Type B pancreatic cell (in vitro differentiated cells): Measurements from ENCODE around the gene IL20RA. TPM values are rescaled to one million over a fixed set of nuclear protein-coding genes. Genes with fewer than 3 reads are reported as not detected.

Source experiments
- DNase-seq: peaks from one replicate; pipeline ENCODE4 v3.0.0; 2021; ENCODE audit warnings: mixed read lengths; ENCODE audit not compliant: unreplicated experiment; ENCODE audit errors: extremely low spot score
- H3K27ac Mint-ChIP-seq: 2 replicates; pipeline ENCODE4 v1.8.0; 2021; ENCODE audit warnings: mild to moderate bottlenecking, mixed read lengths
- H3K27me3 Mint-ChIP-seq: 2 replicates; pipeline ENCODE4 v1.8.0; 2021; ENCODE audit warnings: mixed read lengths
- H3K36me3 Mint-ChIP-seq: 2 replicates; pipeline ENCODE4 v1.8.0; 2021; ENCODE audit warnings: mixed read lengths
- H3K4me1 Mint-ChIP-seq: one replicate; pipeline ENCODE4 v1.8.0; 2021; ENCODE audit warnings: mixed read lengths; ENCODE audit not compliant: unreplicated experiment
- H3K4me3 Mint-ChIP-seq: 2 replicates; pipeline ENCODE4 v1.8.0; 2021; ENCODE audit warnings: mild to moderate bottlenecking, mixed read lengths
- H3K9me3 Mint-ChIP-seq: 2 replicates; pipeline ENCODE4 v1.8.0; 2021; ENCODE audit warnings: mixed read lengths
- total RNA-seq: library from RNA; stranded (reverse); gene quantifications from 2 replicates; pipeline ENCODE4 v1.2.1, GENCODE V29; 2021; ENCODE audit warnings: low replicate concordance
- TF ChIP-seq, protein P1 (sequence below): fragments of 200-600 bp; sonication (generic); conservative IDR thresholded peaks from 2 replicates; pipeline ENCODE4 v1.5.0; 2021; ENCODE audit warnings: antibody characterized with exemption, mild to moderate bottlenecking

The IL20RA gene
- total RNA-seq, 1 donor from 2014 or later, result 1.7 TPM

DNA sequence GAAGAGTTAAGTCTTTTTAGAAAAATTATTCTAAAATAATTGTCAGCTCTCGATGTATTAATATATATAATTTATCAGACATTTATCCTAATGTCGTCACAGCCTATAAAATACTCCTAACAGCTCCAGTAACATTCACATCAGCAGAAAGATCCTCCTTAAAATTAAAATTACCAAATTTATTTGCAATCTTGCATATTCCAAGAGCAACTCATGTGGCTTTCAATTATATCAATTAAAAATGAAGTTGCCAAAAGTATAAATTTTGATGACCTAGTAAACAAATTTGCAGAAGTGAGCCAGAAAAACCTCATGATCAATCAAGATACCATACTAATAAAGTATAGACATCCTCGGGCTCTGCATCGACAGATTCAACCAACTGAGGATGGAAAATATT is 60.2 kb downstream of the IL20RA start:
- H3K36me3 Mint-ChIP-seq, result no peaks in the 10 kb centered on the region

DNA sequence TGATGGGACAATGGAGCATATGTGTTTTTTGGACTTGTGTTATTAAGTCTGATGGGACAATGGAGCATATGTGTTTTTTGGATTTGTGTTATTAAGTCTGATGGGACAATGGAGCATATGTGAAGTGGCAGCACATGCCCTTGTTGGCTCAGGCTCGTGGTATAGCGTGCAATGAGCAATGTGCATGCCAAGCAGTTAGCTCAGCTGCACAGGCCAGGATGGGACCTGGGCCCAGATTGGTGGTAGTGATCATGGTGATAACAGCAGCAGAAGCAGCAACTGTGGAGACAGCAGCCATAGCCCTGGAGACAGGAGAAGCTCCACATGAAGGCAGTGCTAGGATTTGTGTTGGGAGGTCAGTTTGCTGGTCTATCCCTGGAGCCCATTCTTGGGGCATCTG is 61.1 kb downstream of the IL20RA start:
- Mint-ChIP-seq H3K27me3 (peaks cover 14% of the 10 kb centered on the region), H3K36me3 (no peaks in the 10 kb centered on the region), H3K4me1 (peaks cover 2% of the 10 kb centered on the region), H3K9me3 (no peaks in the 10 kb centered on the region), H3K4me3 (no peak overlapping the region), H3K27ac (no peak overlapping the region)
- DNase-seq, result no peak
- TF ChIP-seq, protein P1, sequence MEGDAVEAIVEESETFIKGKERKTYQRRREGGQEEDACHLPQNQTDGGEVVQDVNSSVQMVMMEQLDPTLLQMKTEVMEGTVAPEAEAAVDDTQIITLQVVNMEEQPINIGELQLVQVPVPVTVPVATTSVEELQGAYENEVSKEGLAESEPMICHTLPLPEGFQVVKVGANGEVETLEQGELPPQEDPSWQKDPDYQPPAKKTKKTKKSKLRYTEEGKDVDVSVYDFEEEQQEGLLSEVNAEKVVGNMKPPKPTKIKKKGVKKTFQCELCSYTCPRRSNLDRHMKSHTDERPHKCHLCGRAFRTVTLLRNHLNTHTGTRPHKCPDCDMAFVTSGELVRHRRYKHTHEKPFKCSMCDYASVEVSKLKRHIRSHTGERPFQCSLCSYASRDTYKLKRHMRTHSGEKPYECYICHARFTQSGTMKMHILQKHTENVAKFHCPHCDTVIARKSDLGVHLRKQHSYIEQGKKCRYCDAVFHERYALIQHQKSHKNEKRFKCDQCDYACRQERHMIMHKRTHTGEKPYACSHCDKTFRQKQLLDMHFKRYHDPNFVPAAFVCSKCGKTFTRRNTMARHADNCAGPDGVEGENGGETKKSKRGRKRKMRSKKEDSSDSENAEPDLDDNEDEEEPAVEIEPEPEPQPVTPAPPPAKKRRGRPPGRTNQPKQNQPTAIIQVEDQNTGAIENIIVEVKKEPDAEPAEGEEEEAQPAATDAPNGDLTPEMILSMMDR, result no peak

More for the DNA sequence above, 60.2 kb downstream of the IL20RA start:
- DNase-seq, result no peak
- Mint-ChIP-seq H3K4me3 (no peak overlapping the region), H3K4me1 (peaks cover 10% of the 10 kb centered on the region), H3K9me3 (no peaks in the 10 kb centered on the region), H3K27ac (no peak overlapping the region), H3K27me3 (peaks cover 20% of the 10 kb centered on the region)
- TF ChIP-seq, protein P1, result no peak

DNA sequence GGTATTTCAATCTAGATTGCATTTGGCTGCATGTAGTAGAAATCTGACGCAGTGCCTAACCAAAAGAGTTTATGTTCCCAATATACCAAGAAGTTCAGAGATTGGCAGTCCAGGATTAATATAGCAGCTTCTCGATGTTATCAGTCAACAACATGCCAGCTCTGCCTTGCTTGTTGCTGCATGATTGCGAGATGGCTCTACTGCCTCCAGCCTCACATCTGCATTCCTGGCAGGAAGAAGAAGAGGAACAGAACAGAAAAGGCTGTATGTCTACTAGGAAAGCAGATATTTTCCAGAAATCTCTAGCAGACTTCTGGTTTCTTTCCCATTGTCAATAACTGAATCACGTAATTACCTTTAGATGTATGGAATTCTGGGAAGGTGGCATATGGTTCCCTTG is 61.8 kb downstream of the IL20RA start:
- Mint-ChIP-seq H3K36me3 (no peaks in the 10 kb centered on the region), H3K9me3 (no peaks in the 10 kb centered on the region), H3K4me3 (no peak overlapping the region), H3K27ac (no peak overlapping the region), H3K4me1 (no peaks in the 10 kb centered on the region), H3K27me3 (peaks cover 6% of the 10 kb centered on the region)
- TF ChIP-seq, protein P1, result no peak
- no peak for DNase-seq

DNA sequence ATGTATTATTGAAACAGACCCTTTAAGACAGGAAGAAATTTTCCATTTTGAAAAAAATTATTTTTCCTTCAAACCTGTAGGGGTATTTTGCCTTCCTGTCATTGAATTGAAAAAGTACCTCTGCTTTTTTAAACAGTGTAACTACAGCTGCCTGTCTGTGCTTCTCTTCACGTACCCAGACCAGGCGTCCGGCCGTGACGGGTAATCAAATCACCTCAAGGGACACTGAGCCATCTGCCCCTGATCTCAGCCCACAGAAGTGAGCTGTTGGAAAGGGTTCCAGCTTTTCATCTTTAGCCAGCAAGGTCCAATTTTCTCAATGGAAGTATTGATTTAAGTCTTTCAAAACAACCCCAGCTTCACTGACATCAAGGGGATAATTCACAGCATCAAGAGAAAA is 64.7 kb downstream of the IL20RA start:
- DNase-seq, result no peak
- H3K4me1 Mint-ChIP-seq, result no peaks in the 10 kb centered on the region
- H3K9me3 Mint-ChIP-seq, result no peaks in the 10 kb centered on the region
- no peaks in the 10 kb centered on the region for H3K27me3 Mint-ChIP-seq
- no peak overlapping the region for H3K27ac Mint-ChIP-seq
- TF ChIP-seq, protein P1, result no peak
- no peak overlapping the region for H3K4me3 Mint-ChIP-seq
- H3K36me3 Mint-ChIP-seq, result no peaks in the 10 kb centered on the region

DNA sequence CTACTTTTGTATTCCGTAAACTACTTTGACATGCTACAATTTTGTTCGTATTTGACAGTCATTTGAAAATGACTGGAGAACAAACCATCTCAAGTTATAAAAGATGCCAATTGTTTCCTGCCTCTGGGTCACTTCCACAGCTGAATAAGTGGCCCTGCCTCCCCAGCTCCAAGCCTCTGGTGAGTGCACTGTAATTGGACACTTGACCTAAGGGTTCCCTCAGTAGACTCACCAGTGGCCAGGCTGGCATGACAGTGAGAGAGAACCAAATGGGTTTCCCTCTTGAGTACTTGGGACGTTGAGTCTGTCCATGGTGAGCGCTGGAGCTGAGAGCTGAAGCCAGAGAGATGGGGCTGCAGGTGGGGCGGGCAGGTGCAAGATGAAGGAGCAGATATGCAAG is 65.6 kb downstream of the IL20RA start:
- no peak overlapping the region for H3K27ac Mint-ChIP-seq

More for the DNA sequence above, 65.6 kb downstream of the IL20RA start:
- DNase-seq, result no peak
- Mint-ChIP-seq H3K9me3 (no peaks in the 10 kb centered on the region), H3K4me1 (no peaks in the 10 kb centered on the region), H3K4me3 (no peak overlapping the region), H3K27me3 (no peaks in the 10 kb centered on the region), H3K36me3 (no peaks in the 10 kb centered on the region)
- TF ChIP-seq, protein P1, result no peak
